ENCODE results near the gene VPS26C. TPM values are rescaled to one million over a fixed set of nuclear protein-coding genes. Genes with fewer than 3 reads are reported as not detected.

The VPS26C gene
- total RNA-seq, 6 experiments from 2014 or later: 27.4 to 52.3 (median 31.3) TPM

DNA sequence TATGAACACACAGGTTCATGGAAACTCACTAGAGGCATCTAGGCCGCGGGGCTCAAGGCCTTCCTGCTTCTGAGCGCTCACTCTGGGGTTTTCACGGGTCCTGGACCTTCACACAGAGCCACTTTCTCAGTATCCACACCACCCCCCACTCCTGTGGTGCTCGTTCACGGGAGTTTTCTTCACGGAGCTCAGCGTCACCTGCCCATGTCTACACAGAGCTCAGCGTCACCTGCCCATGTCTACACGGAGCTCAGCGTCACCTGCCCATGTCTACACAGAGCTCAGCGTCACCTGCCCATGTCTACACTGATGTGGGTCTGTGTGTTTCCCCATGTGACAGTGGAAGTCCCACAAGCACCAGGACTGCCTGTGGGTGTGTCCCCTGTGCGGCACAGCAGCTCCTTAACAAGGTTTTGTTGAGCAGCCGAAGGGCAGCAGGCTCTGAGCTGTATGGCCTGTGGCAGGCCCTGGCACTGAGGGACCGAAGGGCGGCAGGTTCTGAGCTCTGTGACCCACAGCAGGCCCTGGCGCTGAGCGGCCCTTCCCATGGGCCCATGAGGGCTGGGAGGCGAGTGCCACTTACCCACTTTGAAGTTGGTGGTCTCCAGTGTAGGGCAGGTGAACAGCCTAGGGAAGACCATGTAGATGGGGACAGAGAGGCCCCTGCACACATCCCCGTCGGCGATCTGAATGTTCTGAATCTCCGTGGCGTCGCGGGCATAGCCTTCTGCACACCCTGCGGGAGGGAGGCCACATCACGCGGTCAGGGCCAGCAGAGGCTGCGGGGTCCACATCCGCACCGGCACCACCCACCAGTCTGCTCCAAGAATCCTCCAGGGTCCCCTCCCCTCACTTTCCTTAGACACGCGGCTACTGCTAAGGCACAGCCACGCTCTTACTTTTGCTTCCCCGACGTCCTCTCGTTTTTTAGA, 39.8 kb downstream of the VPS26C start:
- Histone ChIP-seq H3K36me3 (peaks cover 5 to 70% (median 14%) of the 10 kb centered on the region in 4 donors), H3K4me1 (no peaks in the 10 kb centered on the region), H3K27ac (no peak overlapping the region), H3K9me3 (no peaks in the 10 kb centered on the region), H3K27me3 (no peaks in the 10 kb centered on the region), H3K4me3 (no peak overlapping the region)
- ATAC-seq (no peak), DNase-seq (no peak)
- WGBS (ENCODE audit: insufficient coverage, low coverage, low lambda C conversion rate, missing lambda C conversion rate): 96% methylated on average over 10 of the region's 38 CpGs
- intact Hi-C loops (cut with DNase I): no loop called here
- no peak for TF ChIP-seq POLR2A (IDR thresholded peaks at IDR 0.05)
- TF ChIP-seq, protein P1, sequence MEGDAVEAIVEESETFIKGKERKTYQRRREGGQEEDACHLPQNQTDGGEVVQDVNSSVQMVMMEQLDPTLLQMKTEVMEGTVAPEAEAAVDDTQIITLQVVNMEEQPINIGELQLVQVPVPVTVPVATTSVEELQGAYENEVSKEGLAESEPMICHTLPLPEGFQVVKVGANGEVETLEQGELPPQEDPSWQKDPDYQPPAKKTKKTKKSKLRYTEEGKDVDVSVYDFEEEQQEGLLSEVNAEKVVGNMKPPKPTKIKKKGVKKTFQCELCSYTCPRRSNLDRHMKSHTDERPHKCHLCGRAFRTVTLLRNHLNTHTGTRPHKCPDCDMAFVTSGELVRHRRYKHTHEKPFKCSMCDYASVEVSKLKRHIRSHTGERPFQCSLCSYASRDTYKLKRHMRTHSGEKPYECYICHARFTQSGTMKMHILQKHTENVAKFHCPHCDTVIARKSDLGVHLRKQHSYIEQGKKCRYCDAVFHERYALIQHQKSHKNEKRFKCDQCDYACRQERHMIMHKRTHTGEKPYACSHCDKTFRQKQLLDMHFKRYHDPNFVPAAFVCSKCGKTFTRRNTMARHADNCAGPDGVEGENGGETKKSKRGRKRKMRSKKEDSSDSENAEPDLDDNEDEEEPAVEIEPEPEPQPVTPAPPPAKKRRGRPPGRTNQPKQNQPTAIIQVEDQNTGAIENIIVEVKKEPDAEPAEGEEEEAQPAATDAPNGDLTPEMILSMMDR (IDR thresholded peaks at IDR 0.05): no peak

GRCh38 chr21:37226041-37226920, 40.9 kb downstream of the VPS26C start:
- intact Hi-C loops (cut with DNase I): no loop called here
- H3K27me3 ChIP-seq: no peaks in the 10 kb centered on the region
- no peaks in the 10 kb centered on the region for H3K4me1 ChIP-seq
- H3K27ac ChIP-seq: no peak overlapping the region
- 95% methylated on average over 4 of the region's 18 CpGs for WGBS (ENCODE audit: insufficient coverage, low coverage, low lambda C conversion rate, missing lambda C conversion rate)
- no peak for DNase-seq
- H3K4me3 ChIP-seq: no peak overlapping the region
- H3K9me3 ChIP-seq: no peaks in the 10 kb centered on the region
- peaks cover 5 to 60% (median 12%) of the 10 kb centered on the region in 4 donors for H3K36me3 ChIP-seq
- peak in 1 of 4 donors; percentile 12 for ATAC-seq
- TF ChIP-seq, protein P1 (IDR thresholded peaks at IDR 0.05): no peak
- TF ChIP-seq POLR2A (IDR thresholded peaks at IDR 0.05): no peak

DNA sequence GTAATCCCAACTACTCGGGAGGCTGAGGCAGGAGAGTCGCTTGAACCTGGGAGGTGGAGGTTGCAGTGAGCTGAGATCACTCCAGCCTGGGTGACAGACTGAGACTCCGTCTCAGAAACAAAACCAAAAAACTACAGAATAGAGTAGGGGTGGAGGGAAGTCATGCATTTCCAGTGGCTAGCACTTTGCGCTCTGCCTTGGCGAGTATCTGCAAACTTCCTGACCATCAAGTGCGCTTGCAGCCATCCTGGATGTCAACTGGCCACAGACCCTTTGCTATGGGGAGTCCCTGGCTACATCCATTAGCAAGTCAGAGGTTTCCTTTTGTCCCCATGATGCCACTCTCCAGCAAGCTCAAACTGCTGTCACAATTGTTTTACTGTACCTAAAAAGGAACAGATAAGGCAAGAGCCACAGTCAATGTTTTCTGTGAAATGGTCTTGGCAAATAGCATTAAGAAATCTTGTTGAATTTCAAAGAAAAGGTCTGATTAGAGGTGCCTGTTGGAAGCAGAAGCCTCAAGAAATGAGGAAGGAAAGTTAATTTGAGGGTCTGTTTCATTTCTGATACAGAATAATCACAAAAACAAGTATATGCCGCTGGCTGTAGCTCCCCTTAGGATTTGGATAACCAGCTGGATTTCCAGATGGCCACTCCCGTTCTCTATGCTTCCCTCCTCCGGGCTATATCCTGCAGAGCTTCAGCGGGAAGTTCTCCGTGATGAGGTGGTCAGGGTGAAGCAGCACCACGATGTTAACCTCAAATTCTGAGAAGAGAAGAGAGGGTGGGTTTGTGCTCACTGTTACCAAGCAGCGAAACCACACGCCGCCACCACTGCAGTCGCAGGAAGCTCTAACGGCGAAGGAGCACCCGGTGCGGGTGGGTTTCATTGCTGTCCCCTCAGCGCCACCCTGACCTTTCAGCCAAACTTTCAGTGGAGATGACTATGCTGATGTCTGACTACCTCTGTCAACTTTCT, 42.0 kb downstream of the VPS26C start:
- DNase-seq (no peak), ATAC-seq (no peak)
- Histone ChIP-seq H3K36me3 (peaks cover 5 to 49% (median 12%) of the 10 kb centered on the region in 4 donors), H3K9me3 (no peaks in the 10 kb centered on the region), H3K4me1 (no peaks in the 10 kb centered on the region), H3K27me3 (no peaks in the 10 kb centered on the region), H3K27ac (no peak overlapping the region), H3K4me3 (no peak overlapping the region)
- 75% methylated on average over 7 of the region's 21 CpGs for whole genome bisulfite sequencing (ENCODE audit: insufficient coverage, low coverage, low lambda C conversion rate, missing lambda C conversion rate)
- TF ChIP-seq, protein P1 (IDR thresholded peaks at IDR 0.05): no peak
- TF ChIP-seq POLR2A (IDR thresholded peaks at IDR 0.05): no peak
- intact Hi-C loops (cut with DNase I): no loop called here

All from right lobe of liver (tissue), 6 donors.